ENCODE data around the gene KRTAP4-2.
"Not testable (repeated sequence)": the region's sequence is repeated elsewhere in the genome, so short reads cannot be mapped to it uniquely, and the experiment has no call there.

KRTAP4-2 gene

DNA sequence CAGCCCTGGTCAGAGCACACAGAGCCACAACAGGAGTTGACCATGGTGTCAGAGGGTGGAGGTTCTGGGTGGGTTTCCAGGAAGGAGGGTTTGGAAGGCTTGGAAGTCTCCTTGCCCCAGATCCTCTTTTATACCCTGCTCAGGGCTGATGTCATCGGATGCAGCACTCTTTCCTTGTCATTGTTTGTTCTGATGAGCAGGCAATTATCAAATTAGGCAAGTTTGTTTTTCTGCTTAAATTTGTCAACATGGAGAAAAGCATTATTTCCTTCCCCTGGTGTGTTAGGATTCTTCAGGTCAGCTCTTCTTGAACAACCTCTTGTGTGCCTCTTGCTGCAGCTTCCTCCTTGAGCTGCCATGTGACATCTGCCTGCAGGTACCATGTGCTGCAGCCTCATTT is 17.4 kb downstream of the KRTAP4-2 start, which contains the start of gene KRTAP4-4:
TSS of gene KRTAP4-4 (minus strand) at position 101 of the 400 bp plus-strand sequence. CDS start at position 44, 57 bp downstream.
- DNase-seq, result no peak

DNA sequence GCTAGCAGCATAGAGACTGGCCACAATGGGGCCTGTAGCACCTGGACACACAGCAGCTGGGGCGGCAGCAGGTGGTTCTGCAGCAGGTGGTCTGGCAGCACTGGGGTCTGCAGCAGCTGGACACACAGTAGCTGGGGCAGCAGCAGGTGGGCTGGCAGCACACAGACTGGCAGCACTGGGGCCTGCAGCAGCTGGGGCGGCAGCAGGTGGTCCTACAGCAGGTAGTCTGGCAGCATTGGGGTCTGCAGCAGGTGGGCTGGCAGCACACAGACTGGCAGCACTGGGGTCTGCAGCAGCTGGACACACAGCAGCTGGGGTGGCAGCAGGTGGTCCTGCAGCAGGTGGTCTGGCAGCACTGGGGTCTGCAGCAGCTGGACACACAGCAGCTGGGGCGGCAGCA is 17.8 kb downstream of the KRTAP4-2 start:
- DNase-seq, result not testable (repeated sequence)

DNA sequence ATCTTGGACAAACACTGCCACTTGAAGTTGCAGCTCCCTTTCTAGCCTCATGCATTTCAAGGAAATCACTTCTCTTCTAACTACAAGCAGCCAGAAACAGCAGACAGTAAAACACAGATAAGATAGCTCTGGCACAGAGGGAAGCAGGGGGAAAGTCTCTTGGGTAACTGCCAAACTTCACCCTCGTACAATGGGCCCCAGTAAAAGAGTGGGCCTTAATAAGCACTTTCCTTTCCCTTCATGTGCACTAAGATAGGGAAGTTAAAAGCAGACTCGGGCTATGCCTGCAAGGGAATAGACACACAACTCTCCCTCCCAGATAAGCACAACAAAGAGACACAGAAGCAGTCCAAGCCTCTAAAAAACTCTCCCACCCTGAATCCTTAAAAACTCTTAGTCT is 24.2 kb downstream of the KRTAP4-2 start:
- DNase-seq, result no peak

GRCh38 chr17:41151525-41151924 is 26.5 kb downstream of the KRTAP4-2 start:
- no peak for DNase-seq

GRCh38 chr17:41150026-41150425 is 28.0 kb downstream of the KRTAP4-2 start:
- DNase-seq, result no peak

- no peak for DNase-seq
Observed at GRCh38 chr17:41149652-41149985, 28.4 kb downstream of the KRTAP4-2 start, which contains the start of gene KRTAP4-5. Gene KRTAP4-5, minus strand, starts transcription at chr17:41149825. Its CDS starts 58 bp downstream, at chr17:41149767.

GRCh38 chr17:41148971-41149651 is 28.9 kb downstream of the KRTAP4-2 start:
- not testable (repeated sequence) for DNase-seq

DNA sequence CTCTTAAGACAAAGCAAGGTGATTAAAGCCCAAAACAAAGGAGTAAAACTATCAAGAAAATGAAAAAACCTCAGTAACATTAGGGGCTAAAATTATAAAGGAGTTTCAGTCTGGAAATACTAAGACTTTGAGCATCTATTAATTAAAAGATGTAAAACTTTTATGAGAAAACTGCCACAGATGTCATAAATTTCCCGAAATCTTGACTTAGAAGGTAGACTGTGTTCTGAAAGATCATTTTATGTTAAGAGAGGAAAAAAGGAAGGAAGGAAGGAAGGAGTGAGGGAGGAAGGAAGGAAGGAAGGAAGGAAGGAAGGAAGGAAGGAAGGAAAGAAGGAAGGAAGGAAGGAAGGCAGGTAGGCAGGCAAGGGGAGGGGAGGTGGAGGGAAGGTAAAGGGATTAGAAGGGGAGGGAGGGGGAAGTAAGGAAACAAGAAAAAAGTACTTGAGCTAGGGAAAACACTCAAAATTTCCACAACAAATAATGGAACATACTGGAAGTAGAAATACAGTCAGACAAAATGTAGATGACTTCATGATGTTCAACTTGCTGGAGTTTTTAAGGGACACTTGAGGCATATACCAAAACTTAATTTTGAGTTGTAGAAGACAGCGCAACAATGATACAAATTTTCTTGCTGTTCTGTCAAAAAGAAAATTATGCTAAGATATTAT is 30.4 kb downstream of the KRTAP4-2 start:
- DNase-seq, result no peak

DNA sequence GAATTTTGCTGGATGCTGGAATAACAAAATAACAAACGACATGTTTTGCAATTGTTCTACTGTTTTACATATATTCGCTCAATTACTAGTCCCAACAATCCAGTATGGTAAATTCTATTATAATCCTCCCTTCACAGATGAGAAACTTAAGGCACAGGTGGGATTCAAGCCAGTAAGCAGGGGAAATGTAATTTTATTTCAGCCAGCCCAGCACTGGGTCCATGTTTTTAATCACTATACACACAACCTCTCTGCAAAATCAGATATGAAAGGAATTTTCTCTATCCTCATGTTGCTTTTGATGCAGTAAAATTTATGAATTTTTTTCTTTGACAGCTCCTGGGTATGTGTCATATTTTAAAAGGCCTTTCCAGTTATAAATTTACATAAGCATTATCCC is 32.8 kb downstream of the KRTAP4-2 start:
- DNase-seq, result no peak

- DNase-seq, result no peak
Observed at GRCh38 chr17:41144846-41145245, 33.2 kb downstream of the KRTAP4-2 start.

- no peak for DNase-seq
Observed at GRCh38 chr17:41141361-41141760, 36.7 kb downstream of the KRTAP4-2 start.

DNA sequence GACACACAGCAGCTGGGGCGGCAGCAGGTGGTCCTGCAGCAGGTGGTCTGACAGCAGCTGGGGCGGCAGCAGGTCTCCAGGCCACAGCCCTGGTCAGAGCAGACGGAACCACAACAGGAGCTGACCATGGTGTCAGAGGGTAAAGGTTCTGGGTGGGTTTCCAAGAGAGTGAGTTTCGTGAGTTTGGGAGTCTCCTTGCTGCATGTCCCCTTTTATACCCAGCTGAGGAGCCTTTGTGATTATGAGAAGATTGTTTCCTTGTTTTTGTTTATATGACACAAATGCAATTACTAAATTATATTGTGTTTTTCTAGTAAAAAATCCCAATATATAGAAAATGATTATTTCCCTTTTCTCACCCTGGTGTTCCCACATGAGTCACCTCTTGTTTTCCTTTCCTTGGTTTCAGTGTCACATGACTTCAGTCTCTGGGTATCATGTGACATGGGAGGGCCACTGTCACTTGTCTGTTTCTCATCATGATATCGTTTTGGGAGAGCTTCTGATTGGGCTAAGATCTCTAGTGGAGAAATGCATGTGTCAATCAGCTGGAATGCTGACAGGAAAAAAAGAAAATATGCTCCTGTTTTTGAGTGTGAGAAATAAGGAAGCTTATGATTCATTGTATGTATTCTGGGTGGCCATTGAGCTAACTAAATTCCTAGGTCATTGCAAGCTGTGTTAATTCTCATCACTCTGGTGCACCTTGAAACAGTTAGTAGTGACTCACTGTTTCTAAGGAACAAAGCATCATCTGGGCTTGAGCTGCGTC is 37.5 kb downstream of the KRTAP4-2 start, which contains the start of gene KRTAP4-6:
TSS of gene KRTAP4-6 (minus strand) at position 185 of the 772 bp plus-strand sequence. CDS start at position 128, 57 bp downstream.
- peak; percentile 94 for DNase-seq

- not testable (repeated sequence) for DNase-seq
Observed at GRCh38 chr17:41139865-41140264, 38.2 kb downstream of the KRTAP4-2 start.

DNA sequence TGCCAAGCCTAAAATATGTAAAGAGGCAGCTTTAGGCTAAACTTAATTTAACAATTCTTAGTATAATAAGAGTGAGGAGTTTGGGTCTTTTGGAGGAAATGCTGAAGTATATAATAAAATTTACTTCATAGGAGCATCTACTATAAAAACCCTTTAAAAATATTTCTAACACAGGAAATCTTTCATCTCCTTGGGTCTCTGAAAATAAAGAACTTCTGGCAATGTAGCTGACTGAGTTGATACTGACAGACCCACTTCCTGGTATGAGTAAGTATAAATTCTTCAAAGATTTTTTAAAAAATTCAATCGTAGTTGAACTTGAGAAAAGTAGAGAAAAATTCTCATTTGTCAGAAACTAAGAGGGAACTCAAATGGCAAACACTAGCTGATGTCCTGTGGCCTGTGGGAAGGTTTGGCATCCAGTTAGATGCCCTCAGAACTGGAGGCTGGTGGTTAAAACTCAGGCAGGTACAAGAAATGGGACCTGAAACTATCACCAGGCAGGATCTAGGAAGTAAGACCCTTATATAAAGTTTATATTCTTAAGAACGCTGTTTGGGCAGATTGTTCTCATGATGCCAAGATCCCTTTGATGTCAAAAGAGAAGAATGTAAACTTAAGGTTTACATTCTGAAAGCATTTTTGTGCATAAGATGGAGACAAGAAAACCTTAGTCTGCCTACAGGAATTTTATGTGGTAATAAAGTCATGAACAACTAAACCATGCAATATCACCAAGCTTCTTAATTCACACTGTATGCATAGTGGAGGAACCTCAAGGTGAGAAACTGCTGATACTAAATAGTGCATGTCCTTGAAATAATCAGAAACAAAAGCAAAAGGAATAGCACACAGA is 43.9 kb downstream of the KRTAP4-2 start:
- DNase-seq, result no peak

GRCh38 chr17:41131979-41132378 is 46.0 kb downstream of the KRTAP4-2 start:
- peak; percentile 42 for DNase-seq
